K562 (cell line): ENCODE results near the gene ZNF45. TPM values are rescaled to one million over a fixed set of nuclear protein-coding genes. Genes with fewer than 3 reads are reported as not detected.
A peak's percentile ranks its signal among the peaks of the same experiment; 100 is the strongest.

Source experiments
- ATAC-seq: fragments of 200-7000 bp; cut with Tn5 transposase; 3 replicates; pipeline ENCODE4 v1.9.1; 2020; ENCODE audit warnings: moderate library complexity
- BruUV-seq: library from RNA; stranded (reverse); fragments of 400-500 nt; replicated peaks from 2 replicates; lab custom pipeline; 2021; lab: Mats Ljungman, UMichigan
- CTCF ChIA-PET: fragments of 300-600 bp; formaldehyde crosslinking; extraction: SDS; loops from one replicate; lab custom pipeline; 2021; ENCODE audit warnings: low intra/inter-chr PET ratio; lab: Yijun Ruan, JAX
- POLR2A ChIA-PET: fragments of 300-600, 350-650 bp; sonication (Branson Sonifier 250); formaldehyde crosslinking; extraction: SDS; loops from one replicate; lab custom pipeline; 2021; ENCODE audit warnings: antibody characterized with exemption, inconsistent platforms; lab: Yijun Ruan, JAX
- DNase-seq, 4 experiments: peaks; one replicate each; pipeline versions ENCODE4 v3.0.0 to v3.0.0-alpha.2; 2011 to 2018; ENCODE audit warnings: low spot score in 3 of 4, mixed read lengths in 3 of 4; ENCODE audit errors: extremely low read depth in 1 of 4
- FAIRE-seq: peaks from 2 replicates; lab custom pipeline; 2011; peaks lifted over from hg19 to GRCh38; lab: Jason Lieb, UNC
- H2AFZ ChIP-seq: 2 replicates; pipeline ENCODE4 v1.6.0; 2011; ENCODE audit warnings: low read depth, low read length, control low read depth, inconsistent platforms
- H3K27ac ChIP-seq: fragments of 200-600 bp; 3 replicates; pipeline ENCODE4 v1.8.0; 2011; ENCODE audit warnings: low read depth, mild to moderate bottlenecking, control low read depth, inconsistent platforms, low read length, moderate library complexity, mixed read lengths; ENCODE audit errors: extremely low read depth
- H3K27me3 ChIP-seq, 2 experiments: fragments of 300-600 bp in 1 of 2; 2 replicates in 1 of 2; 3 replicates in 1 of 2; pipeline versions ENCODE4 v1.6.0 to v1.8.0; 2011; ENCODE audit warnings: inconsistent platforms in 2 of 2, low read length in 2 of 2, mild to moderate bottlenecking in 1 of 2, mixed read lengths in 1 of 2, moderate library complexity in 1 of 2; ENCODE audit not compliant: control insufficient read depth in 2 of 2, insufficient read depth in 2 of 2
- H3K36me3 ChIP-seq: fragments of 300-600 bp; 3 replicates; pipeline ENCODE4 v1.8.0; 2011; ENCODE audit warnings: mild to moderate bottlenecking, low read length, inconsistent platforms; ENCODE audit not compliant: control insufficient read depth, insufficient read depth
- H3K4me1 ChIP-seq, 2 experiments: fragments of 200-600 bp in 1 of 2; replicated peaks in 1 of 2; 2 replicates in 1 of 2; 3 replicates in 1 of 2; pipeline versions ENCODE4 v1.5.1 to v1.8.0; 2011; ENCODE audit warnings: inconsistent platforms in 2 of 2, low read length in 2 of 2, mild to moderate bottlenecking in 1 of 2, mixed read lengths in 1 of 2, moderate library complexity in 1 of 2; ENCODE audit not compliant: control insufficient read depth in 2 of 2, insufficient read depth in 2 of 2
- H3K4me2 ChIP-seq: 2 replicates; pipeline ENCODE4 v1.6.1; 2011; ENCODE audit warnings: low read length, control low read depth, inconsistent platforms, mixed read lengths; ENCODE audit not compliant: insufficient read depth
- H3K4me3 ChIP-seq: fragments of 200-600 bp; sonication (generic), shearing (Covaris generic); 2 replicates; pipeline ENCODE4 v1.5.1; 2016; ENCODE audit warnings: control low read depth, inconsistent platforms
- H3K79me2 ChIP-seq: fragments of 200-600 bp; 3 replicates; pipeline ENCODE4 v1.8.0; 2011; ENCODE audit warnings: low read length, inconsistent platforms; ENCODE audit not compliant: control insufficient read depth, insufficient read depth
- H3K9ac ChIP-seq, 2 experiments: 2 replicates each; pipeline versions ENCODE4 v1.6.0 to v1.6.1; 2011; ENCODE audit warnings: low read depth in 2 of 2, low read length in 2 of 2, control low read depth in 1 of 2, inconsistent platforms in 1 of 2, mild to moderate bottlenecking in 1 of 2, mixed read lengths in 1 of 2; ENCODE audit not compliant: insufficient read depth in 1 of 2
- H3K9me1 ChIP-seq: one replicate; pipeline ENCODE4 v1.6.0; 2011; ENCODE audit warnings: inconsistent platforms, mild to moderate bottlenecking, low read length, moderate library complexity; ENCODE audit not compliant: control insufficient read depth, insufficient read depth
- H3K9me3 ChIP-seq: replicated peaks from 2 replicates; pipeline ENCODE4 v1.5.1; 2011; ENCODE audit warnings: low read depth, low read length, inconsistent platforms; ENCODE audit not compliant: control insufficient read depth, insufficient read depth
- H4K20me1 ChIP-seq: replicated peaks from 2 replicates; pipeline ENCODE4 v1.6.1; 2011; ENCODE audit warnings: low read length, inconsistent platforms, mixed read lengths; ENCODE audit not compliant: control insufficient read depth, insufficient read depth
- BRD9 ChIP-seq: fragments of 450-650 bp; IDR thresholded peaks from 2 replicates; pipeline ENCODE4 v1.6.1; 2018; ENCODE audit warnings: low read depth; ENCODE audit not compliant: partially characterized antibody
- HCFC1 ChIP-seq: IDR thresholded peaks from 2 replicates; pipeline ENCODE4 v1.6.1; 2012; ENCODE audit warnings: low read depth, low read length, improper control_type of control experiment
- ILF3 ChIP-seq: fragments of 450-650 bp; IDR thresholded peaks from 2 replicates; pipeline ENCODE4 v1.6.1; 2018; ENCODE audit warnings: antibody characterized with exemption, mild to moderate bottlenecking, moderate library complexity, borderline replicate concordance
- IRF9 ChIP-seq: fragments of 450-650 bp; IDR thresholded peaks from 2 replicates; pipeline ENCODE4 v1.6.1; 2016; ENCODE audit warnings: missing biosample characterization, missing genetic modification characterization
- KDM5B ChIP-seq: fragments of 200-600 bp; sonication (generic); IDR thresholded peaks from 2 replicates; pipeline ENCODE4 v1.6.1; 2012; ENCODE audit warnings: low read depth, mild to moderate bottlenecking, moderate library complexity, low read length, control low read depth, inconsistent platforms; ENCODE audit not compliant: insufficient replicate concordance
- NELFE ChIP-seq: IDR thresholded peaks from 2 replicates; pipeline ENCODE4 v1.6.1; 2011; ENCODE audit warnings: mild to moderate bottlenecking; ENCODE audit not compliant: insufficient read depth, insufficient read length
- PCBP1 ChIP-seq: fragments of 200-400 bp; formaldehyde crosslinking; IDR thresholded peaks from 2 replicates; pipeline ENCODE4 v1.6.1; 2018; ENCODE audit warnings: mild to moderate bottlenecking, low read depth, low read length; ENCODE audit not compliant: poor library complexity, severe bottlenecking
- PCBP2 ChIP-seq: fragments of 200-400 bp; formaldehyde crosslinking; IDR thresholded peaks from 2 replicates; pipeline ENCODE4 v1.6.1; 2018; ENCODE audit warnings: low read length, low read depth, mild to moderate bottlenecking, moderate library complexity; ENCODE audit not compliant: poor library complexity, severe bottlenecking
- PYGO2 ChIP-seq: fragments of 450-650 bp; IDR thresholded peaks from 2 replicates; pipeline ENCODE4 v1.6.1; 2016; ENCODE audit warnings: mild to moderate bottlenecking, missing genetic modification characterization, moderate library complexity, missing compliant biosample characterization
- RBM14 ChIP-seq: fragments of 200-400 bp; formaldehyde crosslinking; IDR thresholded peaks from 2 replicates; pipeline ENCODE4 v1.6.1; 2018; ENCODE audit warnings: low read depth, mild to moderate bottlenecking, low read length, moderate library complexity, borderline replicate concordance; ENCODE audit not compliant: insufficient read depth
- SIRT6 ChIP-seq: IDR thresholded peaks from one replicate; pipeline ENCODE4 v1.6.1; 2012; ENCODE audit warnings: low read depth, mild to moderate bottlenecking, control low read depth, inconsistent platforms, low read length, moderate library complexity
- WGBS: fragments of 100-300 bp; shearing (Covaris generic); methylation state at CpG from one replicate; pipeline ENCODE4 v1.1.6; 2016; ENCODE audit warnings: low coverage, mixed read lengths; ENCODE audit not compliant: insufficient coverage; ENCODE audit errors: missing lambda C conversion rate; 5-methylcytosine and 5-hydroxymethylcytosine counted together
- in situ Hi-C: fragments of 300-500 bp; cut with MboI; formaldehyde crosslinking; loops from 4 replicates; pipeline ENCODE4 v1.15.0; 2018; ENCODE audit warnings: inconsistent platforms, mixed read lengths
- intact Hi-C: fragments of 100-400 bp; cut with micrococcal nuclease; formaldehyde crosslinking; loops from 2 replicates; pipeline ENCODE4 v1.14.2; 2022
- polyA plus RNA-seq, 8 experiments: library from polyadenylated mRNA; depleted of rRNA in 4 of 8; stranded (reverse) in 5 of 8; unstranded in 3 of 8; fragments of >200 nt; fragmentation: Nextera tagmentation in 2 of 8; fragmentation: Illumina TruSeq in 1 of 8; extraction: Ambion mirVana in 2 of 8; extraction: Trizol in 1 of 8; gene quantifications; 2 replicates each; pipeline versions ENCODE4 v1.2.1 to v1.2.3, GENCODE V29; 2011 to 2014; ENCODE audit warnings: inconsistent platforms in 1 of 8, missing spikeins in 1 of 8
- total RNA-seq, 7 experiments: library from RNA; depleted of rRNA in 6 of 7; stranded (reverse); fragments of >200 nt in 6 of 7; fragmentation: Illumina TruSeq in 2 of 7; extraction: Trizol in 2 of 7; gene quantifications; 2 replicates each; pipeline versions ENCODE4 v1.2.1 to v1.2.3, GENCODE V29; 2011 to 2021; ENCODE audit warnings: low replicate concordance in 1 of 7
- TF ChIP-seq, protein P1 (sequence below), 2 experiments: IDR thresholded peaks; 2 replicates each; pipeline ENCODE4 v1.6.1; 2012; ENCODE audit warnings: improper control_type of control experiment in 2 of 2, low read depth in 2 of 2, low read length in 2 of 2, borderline replicate concordance in 1 of 2
- TF ChIP-seq, protein P2 (sequence below): fragments of 250-450 bp; sonication (Bioruptor Pico); IDR thresholded peaks from 2 replicates; pipeline ENCODE4 v1.4.0; 2020; ENCODE audit warnings: mild to moderate bottlenecking, moderate library complexity, borderline replicate concordance

Gene ZNF45
- total and polyA plus RNA-seq, 9 of the 15 experiments (the other 6 are each of a cell fraction or from before 2014, with no cell fraction given), result 2.6 to 10.6 (median 9.4) TPM

DNA sequence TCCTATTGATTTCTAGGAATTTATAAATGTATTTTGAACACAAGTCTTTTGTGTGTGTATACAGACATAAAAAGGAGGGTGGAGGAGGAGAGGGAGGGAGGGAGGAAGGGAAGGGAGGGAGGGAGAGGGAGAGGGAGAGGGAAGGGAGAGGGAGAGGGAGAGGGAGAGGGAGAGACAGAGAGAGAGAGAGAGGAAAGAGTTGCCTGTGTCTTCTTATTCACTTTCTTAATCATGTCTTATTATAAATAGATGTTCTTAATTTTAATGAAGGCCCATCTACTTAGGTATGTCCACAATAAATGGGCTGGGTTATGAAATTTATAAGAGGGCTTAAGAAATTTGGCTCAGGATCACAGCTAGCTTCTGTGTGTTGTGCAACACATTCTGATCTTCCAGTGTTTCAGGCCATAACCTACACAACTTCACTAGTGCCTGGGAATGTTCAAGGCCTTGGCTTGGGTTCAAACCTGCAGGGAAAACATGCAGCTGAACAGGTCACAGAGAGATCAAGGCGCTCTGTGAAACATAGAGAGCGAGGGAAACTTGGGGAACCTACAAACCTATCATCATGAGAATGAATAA lies 39.3 kb downstream of the ZNF45 start:
- ChIA-PET CTCF (no interaction called here), POLR2A (no interaction called here)
- Histone ChIP-seq H3K4me1 (no peaks in the 10 kb centered on the region), H3K36me3 (no peaks in the 10 kb centered on the region), H4K20me1 (no peaks in the 10 kb centered on the region), H3K4me3 (no peak overlapping the region), H3K79me2 (no peaks in the 10 kb centered on the region), H3K4me2 (no peak overlapping the region), H2AFZ (no peak overlapping the region), H3K27me3 (no peaks in the 10 kb centered on the region), H3K9me1 (no peaks in the 10 kb centered on the region), H3K27ac (no peak overlapping the region), H3K9me3 (no peaks in the 10 kb centered on the region), H3K9ac (no peak overlapping the region)
- FAIRE-seq (no peak), DNase-seq (no peak), ATAC-seq (no peak)
- WGBS, result 0% methylated on average over 2 of the region's 2 CpGs
- no peak for TF ChIP-seq IRF9 (tag)
- TF ChIP-seq, protein P1, sequence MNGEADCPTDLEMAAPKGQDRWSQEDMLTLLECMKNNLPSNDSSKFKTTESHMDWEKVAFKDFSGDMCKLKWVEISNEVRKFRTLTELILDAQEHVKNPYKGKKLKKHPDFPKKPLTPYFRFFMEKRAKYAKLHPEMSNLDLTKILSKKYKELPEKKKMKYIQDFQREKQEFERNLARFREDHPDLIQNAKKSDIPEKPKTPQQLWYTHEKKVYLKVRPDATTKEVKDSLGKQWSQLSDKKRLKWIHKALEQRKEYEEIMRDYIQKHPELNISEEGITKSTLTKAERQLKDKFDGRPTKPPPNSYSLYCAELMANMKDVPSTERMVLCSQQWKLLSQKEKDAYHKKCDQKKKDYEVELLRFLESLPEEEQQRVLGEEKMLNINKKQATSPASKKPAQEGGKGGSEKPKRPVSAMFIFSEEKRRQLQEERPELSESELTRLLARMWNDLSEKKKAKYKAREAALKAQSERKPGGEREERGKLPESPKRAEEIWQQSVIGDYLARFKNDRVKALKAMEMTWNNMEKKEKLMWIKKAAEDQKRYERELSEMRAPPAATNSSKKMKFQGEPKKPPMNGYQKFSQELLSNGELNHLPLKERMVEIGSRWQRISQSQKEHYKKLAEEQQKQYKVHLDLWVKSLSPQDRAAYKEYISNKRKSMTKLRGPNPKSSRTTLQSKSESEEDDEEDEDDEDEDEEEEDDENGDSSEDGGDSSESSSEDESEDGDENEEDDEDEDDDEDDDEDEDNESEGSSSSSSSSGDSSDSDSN (IDR thresholded peaks at IDR 0.05; ENCODE audit: borderline replicate concordance in 1 of 2, low read depth in 2 of 2, low read length in 2 of 2), result no peak
- no peak for TF ChIP-seq NELFE
- TF ChIP-seq PCBP1, result peak; percentile 54
- TF ChIP-seq PCBP2, result peak; percentile 57
- TF ChIP-seq HCFC1, result no peak
- no peak for TF ChIP-seq BRD9
- no peak for TF ChIP-seq RBM14
- TF ChIP-seq, protein P2, sequence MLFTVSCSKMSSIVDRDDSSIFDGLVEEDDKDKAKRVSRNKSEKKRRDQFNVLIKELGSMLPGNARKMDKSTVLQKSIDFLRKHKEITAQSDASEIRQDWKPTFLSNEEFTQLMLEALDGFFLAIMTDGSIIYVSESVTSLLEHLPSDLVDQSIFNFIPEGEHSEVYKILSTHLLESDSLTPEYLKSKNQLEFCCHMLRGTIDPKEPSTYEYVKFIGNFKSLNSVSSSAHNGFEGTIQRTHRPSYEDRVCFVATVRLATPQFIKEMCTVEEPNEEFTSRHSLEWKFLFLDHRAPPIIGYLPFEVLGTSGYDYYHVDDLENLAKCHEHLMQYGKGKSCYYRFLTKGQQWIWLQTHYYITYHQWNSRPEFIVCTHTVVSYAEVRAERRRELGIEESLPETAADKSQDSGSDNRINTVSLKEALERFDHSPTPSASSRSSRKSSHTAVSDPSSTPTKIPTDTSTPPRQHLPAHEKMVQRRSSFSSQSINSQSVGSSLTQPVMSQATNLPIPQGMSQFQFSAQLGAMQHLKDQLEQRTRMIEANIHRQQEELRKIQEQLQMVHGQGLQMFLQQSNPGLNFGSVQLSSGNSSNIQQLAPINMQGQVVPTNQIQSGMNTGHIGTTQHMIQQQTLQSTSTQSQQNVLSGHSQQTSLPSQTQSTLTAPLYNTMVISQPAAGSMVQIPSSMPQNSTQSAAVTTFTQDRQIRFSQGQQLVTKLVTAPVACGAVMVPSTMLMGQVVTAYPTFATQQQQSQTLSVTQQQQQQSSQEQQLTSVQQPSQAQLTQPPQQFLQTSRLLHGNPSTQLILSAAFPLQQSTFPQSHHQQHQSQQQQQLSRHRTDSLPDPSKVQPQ (CRISPR knock-in tag), result no peak
- no peak for TF ChIP-seq ILF3
- TF ChIP-seq PYGO2, result no peak
- no peak for TF ChIP-seq SIRT6
- no peak for TF ChIP-seq KDM5B
- intact Hi-C loops (no loop called here), in situ Hi-C loops (no loop called here)
- no TSS peak for BruUV-seq
